Mesenteric fat pad (tissue), 1 donor: ENCODE measurements around the gene SECISBP2. TPM values are rescaled to one million over a fixed set of nuclear protein-coding genes. Genes with fewer than 3 reads are reported as not detected.
A peak's percentile ranks its signal among the peaks of the same experiment; 100 is the strongest.
"Not testable (repeated sequence)": the region's sequence is repeated elsewhere in the genome, so short reads cannot be mapped to it uniquely, and the experiment has no call there.

Source experiments
- DNase-seq: peaks from one replicate; pipeline ENCODE4 v3.0.0-alpha.2; 2020; ENCODE audit warnings: low spot score
- total RNA-seq: library from RNA; stranded (reverse); fragmentation: NEBNext Ultra II Directional; extraction: Animal tissue kit (Norgen Biotek cat#: 25700); gene quantifications from one replicate; pipeline ENCODE4 v1.2.1, GENCODE V29; 2021
- donor health status: DM: yes; HTN: yes; CAD: no.

Gene SECISBP2
- total RNA-seq, 1 donor from 2014 or later, result 37.7 TPM

DNA sequence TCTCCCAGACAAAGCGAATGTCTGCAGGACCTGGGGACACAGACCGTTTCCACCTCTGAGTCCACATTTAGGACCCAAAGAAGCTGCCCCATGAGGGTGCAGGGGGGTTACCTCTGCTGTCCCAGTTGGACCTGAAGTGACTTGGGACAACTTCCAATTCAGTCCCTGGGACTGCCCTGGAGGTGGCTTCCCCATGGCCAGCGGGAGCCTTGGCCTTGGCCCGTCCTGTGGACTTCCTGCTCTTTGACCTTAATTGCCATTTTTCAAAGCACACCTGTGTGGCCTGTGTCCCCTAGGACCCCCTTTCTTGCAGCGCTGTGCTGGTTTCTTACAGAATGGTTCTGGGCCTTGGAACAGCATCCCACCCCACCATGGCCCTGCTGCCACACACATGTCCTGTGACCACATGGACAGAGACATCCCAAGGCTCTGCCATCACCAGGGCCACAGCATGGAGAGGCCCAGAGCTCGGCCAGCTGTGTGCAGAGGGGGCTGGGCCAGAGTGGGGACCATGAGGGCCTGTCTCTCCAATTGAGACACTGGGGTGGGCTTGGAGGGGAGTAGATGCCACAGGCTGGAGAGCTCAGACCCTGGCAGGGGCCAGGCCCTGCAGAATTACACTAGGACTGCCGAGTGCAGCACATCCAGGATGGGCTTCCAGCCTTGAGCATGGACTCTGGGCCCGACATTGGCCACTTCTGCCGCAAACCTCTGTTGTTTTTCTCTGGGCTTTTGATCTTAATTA lies 45.8 kb downstream of the SECISBP2 start:
- DNase-seq, result peak; percentile 83

DNA sequence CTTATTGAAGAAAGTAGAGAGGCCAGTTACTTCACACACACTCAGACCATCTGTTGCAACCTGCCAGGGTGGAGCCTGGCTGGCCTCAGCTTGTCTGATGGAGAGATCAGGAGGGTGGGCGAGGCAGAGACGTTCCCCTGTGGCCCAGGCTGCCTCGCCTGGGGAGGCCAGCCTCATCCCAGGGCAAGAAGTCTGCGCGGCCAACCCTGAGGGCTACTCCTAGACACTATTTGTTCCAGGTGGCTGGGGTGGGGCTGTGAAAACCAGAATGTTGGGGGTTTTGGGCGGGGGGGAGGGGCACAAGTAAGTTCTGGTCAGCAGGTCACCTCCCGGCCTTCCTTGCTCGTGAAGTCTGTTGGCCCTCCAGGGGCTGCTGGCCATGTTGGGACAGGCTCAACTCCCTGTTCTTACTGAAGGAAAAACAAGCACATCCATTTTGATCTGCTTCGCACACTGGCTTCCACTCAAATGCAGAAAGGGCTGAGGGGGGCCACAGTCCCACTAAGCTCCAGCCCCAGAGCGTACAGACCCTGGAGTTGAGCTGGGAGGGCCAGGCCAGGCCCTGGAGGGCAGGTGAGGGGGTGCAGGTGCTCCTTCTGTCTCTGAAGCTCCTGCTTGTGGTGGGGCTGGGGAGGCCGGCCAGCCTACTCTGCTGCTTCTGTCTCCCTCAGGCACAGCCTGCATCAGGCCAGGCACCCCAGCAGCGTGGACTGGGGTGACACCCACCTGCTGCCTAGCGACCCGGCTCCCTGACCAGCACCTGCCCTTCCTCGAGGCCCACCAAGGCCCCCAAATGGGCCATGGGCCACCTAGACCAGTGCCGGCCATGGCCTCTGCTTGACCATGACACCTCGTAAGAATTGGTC lies 46.6 kb downstream of the SECISBP2 start:
- peak; percentile 73 for DNase-seq

DNA sequence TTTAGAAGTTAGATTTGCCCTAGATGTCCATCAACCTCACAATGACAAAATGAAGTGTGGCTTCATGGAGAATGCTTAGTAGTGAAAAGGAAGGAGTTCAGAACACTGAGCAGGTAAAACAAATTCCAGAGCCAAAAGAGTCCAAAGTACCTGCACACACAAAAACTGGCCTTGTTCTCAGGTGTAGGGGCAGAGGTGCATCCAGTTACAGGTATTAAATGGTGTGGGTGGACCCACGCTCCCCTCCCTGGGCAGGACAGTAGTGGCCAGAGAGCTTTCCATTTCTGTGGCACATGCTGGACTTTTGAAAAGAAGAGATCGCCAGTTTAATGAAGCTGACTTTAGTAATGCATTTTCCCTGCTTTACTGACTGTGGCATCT lies 47.2 kb downstream of the SECISBP2 start:
- no peak for DNase-seq

DNA sequence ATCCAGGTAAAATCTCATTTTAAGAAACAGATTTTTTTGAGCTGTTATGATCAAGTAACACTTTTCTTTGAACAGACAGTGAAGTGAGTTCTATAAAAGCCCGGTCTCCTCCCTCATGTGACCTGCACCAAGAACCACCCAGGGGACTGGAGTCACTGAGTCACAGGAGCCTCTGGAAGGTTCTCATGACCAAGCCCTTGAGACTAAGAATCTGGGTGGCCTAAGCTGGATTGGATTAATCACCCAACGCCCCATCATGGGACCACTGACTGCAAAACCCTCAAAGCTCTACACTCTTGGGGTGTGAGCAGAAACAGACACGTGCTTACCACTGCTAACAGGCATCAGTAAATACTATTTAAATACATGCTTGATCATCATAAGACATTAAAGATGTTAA lies 48.4 kb downstream of the SECISBP2 start:
- DNase-seq, result no peak

DNA sequence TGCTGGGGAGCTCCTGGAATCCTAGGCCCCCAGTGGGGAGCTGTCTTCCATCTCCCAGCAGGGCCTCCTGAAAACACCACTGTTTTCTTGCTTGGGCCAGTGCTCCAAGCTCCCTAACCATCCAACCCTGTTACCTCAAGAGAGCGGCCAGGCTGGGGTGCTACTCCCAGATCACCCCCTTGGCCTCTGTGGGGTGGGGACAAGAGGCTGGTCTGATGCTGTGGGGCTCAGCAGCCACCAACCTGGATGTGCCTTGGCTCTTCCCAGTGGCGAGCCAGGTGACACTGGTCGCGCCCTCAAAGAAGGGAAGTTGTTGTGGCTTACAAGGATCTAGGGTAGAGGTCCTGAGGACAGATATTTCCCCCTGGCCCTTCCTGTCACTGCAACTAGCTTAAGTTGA lies 49.0 kb downstream of the SECISBP2 start:
- DNase-seq, result no peak

- DNase-seq, result no peak
These were observed 49.6 kb downstream of the SECISBP2 start for GRCh38 chr9:89367726-89368437.

GRCh38 chr9:89368550-89368949 lies 50.2 kb downstream of the SECISBP2 start:
- DNase-seq, result no peak

DNA sequence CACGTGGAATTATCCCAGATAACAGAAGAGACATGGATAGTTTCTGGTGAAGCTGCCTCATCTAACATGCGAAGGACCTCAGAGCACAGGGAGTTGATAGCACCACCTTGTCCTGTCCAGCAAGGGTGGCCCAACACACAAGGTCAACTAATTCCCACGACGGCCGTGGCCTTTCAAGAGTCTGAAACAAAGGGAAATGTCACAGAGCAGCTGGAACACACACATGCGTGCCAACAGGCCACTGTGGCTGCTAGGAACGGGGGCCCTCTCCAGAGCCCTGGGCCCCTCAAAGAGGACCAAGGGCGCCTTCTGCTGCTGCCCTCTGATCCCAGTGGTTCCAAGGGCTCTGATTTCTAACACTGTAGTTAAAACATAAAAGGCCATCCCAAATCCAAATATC lies 50.7 kb downstream of the SECISBP2 start:
- DNase-seq, result no peak

GRCh38 chr9:89370593-89370992 lies 52.3 kb downstream of the SECISBP2 start:
- DNase-seq, result no peak

DNA sequence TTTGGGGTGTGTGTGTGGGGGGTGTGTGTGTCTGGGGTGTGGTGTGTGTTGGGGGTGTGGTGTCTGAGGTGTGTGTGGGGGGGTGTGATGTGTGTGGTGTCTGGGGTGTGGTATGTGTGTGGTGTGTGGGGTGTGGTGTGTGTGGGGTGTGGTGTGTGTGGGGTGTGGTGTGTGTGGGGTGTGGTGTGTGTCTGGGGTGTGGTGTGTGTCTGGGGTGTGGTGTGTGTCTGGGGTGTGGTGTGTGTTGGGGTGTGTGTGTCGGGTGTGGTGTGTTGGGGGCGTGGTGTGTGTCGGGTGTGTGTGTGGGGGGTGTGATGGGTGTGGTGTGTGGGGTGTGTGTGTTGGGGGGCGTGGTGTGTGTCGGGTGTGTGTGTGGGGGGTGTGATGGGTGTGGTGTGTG lies 53.5 kb downstream of the SECISBP2 start:
- DNase-seq, result not testable (repeated sequence)

DNA sequence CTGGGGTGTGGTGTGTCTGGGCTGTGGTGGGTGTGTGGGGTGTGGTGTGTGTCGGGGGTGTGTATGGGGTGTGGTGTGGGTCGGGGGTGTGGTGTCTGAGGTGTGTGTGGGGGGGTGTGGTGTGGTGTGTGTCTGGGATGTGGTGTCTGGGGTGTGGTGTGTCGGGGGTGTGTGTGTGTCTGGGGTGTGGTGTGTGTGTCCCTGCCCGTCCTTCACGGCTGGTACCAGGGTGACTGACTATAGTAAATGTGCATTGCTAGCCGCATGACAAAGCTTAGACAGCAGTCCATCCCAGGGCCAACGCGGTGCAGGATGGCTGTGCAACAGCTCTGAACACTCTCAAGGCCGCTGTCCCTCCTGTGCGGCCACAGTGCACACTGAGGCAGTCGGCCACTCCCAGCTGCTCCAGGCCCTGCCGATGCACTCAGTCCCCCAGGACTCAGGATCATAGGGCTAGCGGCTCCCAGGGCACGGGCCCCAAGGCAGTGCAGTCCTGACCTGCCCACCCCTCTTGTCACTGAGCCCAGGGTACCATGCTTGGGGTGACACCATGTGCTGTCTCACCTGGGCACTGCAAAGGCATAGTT lies 54.0 kb downstream of the SECISBP2 start:
- DNase-seq, result no peak

GRCh38 chr9:89372979-89373378 lies 54.7 kb downstream of the SECISBP2 start:
- DNase-seq, result no peak

GRCh38 chr9:89374176-89374575 lies 55.9 kb downstream of the SECISBP2 start:
- DNase-seq, result no peak

GRCh38 chr9:89375191-89375760 lies 57.0 kb downstream of the SECISBP2 start:
- no peak for DNase-seq

GRCh38 chr9:89376286-89376685 lies 58.0 kb downstream of the SECISBP2 start:
- no peak for DNase-seq

- DNase-seq, result no peak
These were observed 58.5 kb downstream of the SECISBP2 start for GRCh38 chr9:89376741-89377351.

DNA sequence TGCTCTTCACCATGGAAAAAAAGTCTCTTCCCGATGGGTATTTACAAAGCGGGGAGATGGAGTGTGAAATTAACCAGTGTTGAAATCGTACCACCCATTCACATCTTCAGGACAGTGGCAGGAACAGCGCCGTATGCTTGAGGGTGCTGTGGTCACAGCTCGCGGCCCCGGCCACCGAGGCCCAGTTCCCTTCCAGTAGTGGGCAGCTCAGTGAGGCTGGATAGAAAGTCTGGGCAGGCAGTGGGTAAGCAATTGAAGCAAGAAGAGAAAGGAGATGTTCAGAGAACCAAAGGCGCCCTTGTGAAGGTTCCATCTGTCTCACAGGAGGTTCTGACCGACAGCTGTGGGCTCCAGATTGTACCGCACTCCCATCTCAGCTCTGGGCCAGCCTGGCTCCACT lies 59.1 kb downstream of the SECISBP2 start:
- no peak for DNase-seq

DNA sequence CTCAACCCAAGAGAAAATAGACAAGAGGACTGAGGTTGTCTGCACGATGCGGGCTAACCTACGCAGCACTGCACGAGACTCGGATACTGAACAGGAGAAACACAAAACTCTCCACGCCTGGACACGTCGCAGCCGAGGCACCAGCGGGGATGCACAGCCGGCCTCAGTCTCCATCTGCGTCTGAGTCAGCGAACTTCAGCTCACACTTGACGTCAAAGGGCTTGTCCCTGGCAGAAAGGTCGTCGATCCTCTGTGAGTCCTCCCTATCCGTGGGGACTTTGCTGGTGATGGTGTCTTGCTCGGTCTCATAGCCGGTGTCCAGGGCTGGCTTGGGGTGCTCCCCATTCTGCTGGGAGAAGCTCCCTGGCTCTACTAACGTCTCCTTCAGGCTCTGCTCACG lies 60.2 kb downstream of the SECISBP2 start:
- no peak for DNase-seq

DNA sequence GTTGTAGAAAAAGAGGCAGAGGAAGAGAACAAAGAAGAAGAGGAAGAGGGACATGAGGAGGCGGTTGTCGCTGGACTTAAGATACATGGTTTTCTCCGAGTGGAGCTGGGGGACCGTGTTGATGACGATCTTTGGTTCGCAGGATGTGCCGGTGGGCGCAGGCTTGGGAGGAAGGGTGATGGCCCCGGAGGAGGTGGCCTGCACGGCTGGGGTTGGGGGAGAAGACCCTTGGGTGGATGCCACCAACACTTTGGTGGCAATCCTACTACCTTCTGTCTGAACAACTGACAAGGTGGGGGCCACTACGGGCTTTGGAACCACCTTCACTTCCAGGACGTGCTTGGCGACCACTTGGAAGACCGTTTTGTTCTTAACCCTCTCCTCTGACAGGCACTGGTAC lies 60.7 kb downstream of the SECISBP2 start:
- DNase-seq, result no peak

- no peak for DNase-seq
These were observed 61.3 kb downstream of the SECISBP2 start for GRCh38 chr9:89379508-89380115.
